Stimulated activated CD4-positive, alpha-beta T cell treated with anti-CD3 and anti-CD28 coated beads, Interleukin-2, amount 100 ng/mL, for 4 hours (primary cell): Measurements from ENCODE around the gene PDIA6.
"Not testable (repeated sequence)": the region's sequence is repeated elsewhere in the genome, so short reads cannot be mapped to it uniquely, and the experiment has no call there.

Experiments used
- DNase-seq: peaks from one replicate; pipeline ENCODE4 v3.0.0-alpha.2; 2020; ENCODE audit warnings: low read depth

The PDIA6 gene

GRCh38 chr2:10810202-10811161 is 2.1 kb downstream of the PDIA6 start:
- DNase-seq: no peak

GRCh38 chr2:10806543-10806942 is 6.0 kb downstream of the PDIA6 start:
- no peak for DNase-seq

- not testable (repeated sequence) for DNase-seq
These were observed 6.6 kb downstream of the PDIA6 start for GRCh38 chr2:10805990-10806389.

GRCh38 chr2:10802657-10803056 is 9.9 kb downstream of the PDIA6 start:
- no peak for DNase-seq

- DNase-seq: no peak
These were observed 12.4 kb downstream of the PDIA6 start for GRCh38 chr2:10800163-10800562.

GRCh38 chr2:10798783-10799182 is 13.8 kb downstream of the PDIA6 start:
- no peak for DNase-seq

- DNase-seq: no peak
These were observed 15.9 kb downstream of the PDIA6 start for GRCh38 chr2:10796703-10797102.

- no peak for DNase-seq
These were observed 17.0 kb downstream of the PDIA6 start for GRCh38 chr2:10795508-10796046.

GRCh38 chr2:10794876-10795275 is 17.7 kb downstream of the PDIA6 start:
- no peak for DNase-seq

GRCh38 chr2:10793816-10794215 is 18.8 kb downstream of the PDIA6 start:
- DNase-seq: no peak

GRCh38 chr2:10792660-10793400 is 19.8 kb downstream of the PDIA6 start:
- no peak for DNase-seq

GRCh38 chr2:10792001-10792634 is 20.5 kb downstream of the PDIA6 start:
- no peak for DNase-seq

GRCh38 chr2:10790228-10790973 is 22.2 kb downstream of the PDIA6 start:
- DNase-seq: no peak

- DNase-seq: no peak
These were observed 23.7 kb downstream of the PDIA6 start for GRCh38 chr2:10788855-10789254.

GRCh38 chr2:10787176-10787968 is 25.2 kb downstream of the PDIA6 start:
- no peak for DNase-seq

GRCh38 chr2:10786240-10786982 is 26.2 kb downstream of the PDIA6 start:
- no peak for DNase-seq

- no peak for DNase-seq
These were observed 27.3 kb downstream of the PDIA6 start for GRCh38 chr2:10785260-10785659.

GRCh38 chr2:10784719-10785118 is 27.9 kb downstream of the PDIA6 start:
- no peak for DNase-seq

GRCh38 chr2:10783421-10783820 is 29.2 kb downstream of the PDIA6 start:
- DNase-seq: no peak

- no peak for DNase-seq
These were observed 30.8 kb downstream of the PDIA6 start for GRCh38 chr2:10781746-10782145.
